Activated naive CD4-positive, alpha-beta T cell treated with anti-CD3 and anti-CD28 coated beads, Interleukin-2, amount 10 ng/mL, durations not matched to agents 7 days and 5 days (primary cell): ENCODE data around the gene ELOF1.
A peak's percentile ranks its signal among the peaks of the same experiment; 100 is the strongest.

ENCODE experiments used
- CTCF ChIA-PET: fragments of 350-600 bp; sonication (Branson Sonifier 250); formaldehyde crosslinking; loops from one replicate; lab custom pipeline; 2021; ENCODE audit warnings: antibody characterized with exemption; lab: Charles Lee
- DNase-seq: peaks from one replicate; pipeline ENCODE4 v3.0.0-alpha.2; 2020
- H3K27ac Mint-ChIP-seq: one replicate; pipeline ENCODE4 v1.8.0; 2021; ENCODE audit warnings: mild to moderate bottlenecking, moderate library complexity, mixed read lengths
- H3K27me3 Mint-ChIP-seq: one replicate; pipeline ENCODE4 v1.8.0; 2021; ENCODE audit warnings: mild to moderate bottlenecking, mixed read lengths
- H3K36me3 Mint-ChIP-seq: one replicate; pipeline ENCODE4 v1.8.0; 2021; ENCODE audit warnings: mixed read lengths
- H3K4me1 Mint-ChIP-seq: one replicate; pipeline ENCODE4 v1.8.0; 2021; ENCODE audit warnings: mixed read lengths
- H3K4me3 Mint-ChIP-seq: one replicate; pipeline ENCODE4 v1.8.0; 2021; ENCODE audit warnings: mild to moderate bottlenecking, moderate library complexity, mixed read lengths
- H3K9me3 Mint-ChIP-seq: one replicate; pipeline ENCODE4 v1.8.0; 2021; ENCODE audit warnings: mixed read lengths

Gene ELOF1

DNA sequence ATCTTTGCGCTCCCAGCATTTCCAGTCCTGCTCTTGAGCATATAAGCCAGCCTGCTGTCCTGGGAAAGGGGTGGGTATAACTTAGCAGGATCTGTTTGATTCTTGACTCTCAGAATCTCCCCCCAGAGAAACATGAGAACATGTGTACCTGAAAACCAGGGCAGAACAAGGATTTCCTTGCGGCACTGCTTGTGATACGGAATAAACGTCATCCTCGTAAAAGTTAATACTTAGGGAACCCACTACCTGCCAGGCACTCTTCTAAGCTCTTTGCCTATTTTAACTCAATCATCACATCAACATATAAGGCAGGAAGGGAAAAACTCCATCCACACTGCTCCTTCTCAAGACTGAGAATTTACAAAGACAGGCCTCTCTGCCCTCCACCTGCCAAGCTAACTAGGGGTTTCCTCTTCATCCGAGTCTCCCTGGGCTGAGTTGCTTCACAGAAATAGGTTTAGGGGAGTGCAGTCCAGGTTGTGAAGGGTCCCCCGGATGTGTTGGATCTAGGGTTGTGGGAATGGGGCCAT lies 54.5 kb downstream of the ELOF1 start:
- peak overlapping the region; percentile 91 for H3K4me3 Mint-ChIP-seq
- H3K4me1 Mint-ChIP-seq: peaks cover 26% of the 10 kb centered on the region
- no peaks in the 10 kb centered on the region for H3K27me3 Mint-ChIP-seq
- CTCF ChIA-PET: no interaction called here
- peak overlapping the region; percentile 89 for H3K27ac Mint-ChIP-seq
- no peak for DNase-seq
- H3K36me3 Mint-ChIP-seq: peaks cover 13% of the 10 kb centered on the region
- H3K9me3 Mint-ChIP-seq: no peaks in the 10 kb centered on the region
